ENCODE measurements around the gene DNAJC9. TPM values are rescaled to one million over a fixed set of nuclear protein-coding genes. Genes with fewer than 3 reads are reported as not detected.

DNAJC9 gene
- total RNA-seq, 1 donor from 2014 or later: 18.1 TPM

DNA sequence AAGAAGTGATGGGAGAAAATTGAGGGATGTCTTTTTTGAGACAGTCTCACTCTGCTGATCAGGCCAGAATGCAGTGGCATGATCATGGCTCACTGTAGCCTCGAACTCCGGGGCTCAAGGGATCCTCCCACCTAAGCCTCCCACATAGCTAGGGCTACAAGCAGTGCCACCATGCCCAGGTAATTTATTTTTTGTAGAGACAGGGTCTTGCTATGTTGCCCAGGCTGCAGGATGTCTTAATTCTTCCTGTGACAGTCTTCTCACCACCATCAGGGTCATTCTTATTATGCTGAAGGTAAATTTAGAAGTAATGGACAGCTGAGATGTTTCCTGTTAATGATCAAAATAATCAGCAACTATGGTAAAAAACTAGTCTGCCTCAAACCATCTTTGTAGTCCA lies 7.1 kb downstream of the DNAJC9 start:
- DNase-seq (ENCODE audit: low read depth in 2 of 2): no peak

DNA sequence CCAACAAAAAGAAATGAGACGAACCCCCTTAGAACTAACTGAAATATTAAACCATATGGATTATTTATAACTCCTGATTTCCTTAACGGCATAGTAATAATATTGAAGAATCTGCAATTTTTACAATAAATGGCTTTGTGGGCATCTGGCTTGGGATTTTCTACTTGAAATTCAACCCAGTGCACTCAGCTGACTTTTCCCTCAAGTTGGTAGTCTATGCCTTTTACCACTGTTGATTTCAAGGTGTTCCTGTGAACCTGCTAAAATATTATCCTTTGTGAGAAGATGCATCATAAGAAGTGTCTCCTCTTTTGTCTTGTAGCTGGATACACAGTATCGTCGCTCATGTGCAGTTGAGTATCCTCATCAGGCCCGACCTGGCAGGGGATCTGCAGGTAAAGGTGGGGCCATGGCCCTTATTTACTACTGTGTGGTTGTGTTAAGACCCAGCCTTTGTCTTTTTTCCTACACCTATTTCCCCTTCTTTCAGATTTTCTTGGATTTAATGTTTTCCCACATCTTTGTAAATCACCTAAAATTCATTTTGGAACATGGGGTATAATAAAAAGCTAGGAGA lies 8.0 kb downstream of the DNAJC9 start:
- no peak for DNase-seq (ENCODE audit: low read depth in 2 of 2)

DNA sequence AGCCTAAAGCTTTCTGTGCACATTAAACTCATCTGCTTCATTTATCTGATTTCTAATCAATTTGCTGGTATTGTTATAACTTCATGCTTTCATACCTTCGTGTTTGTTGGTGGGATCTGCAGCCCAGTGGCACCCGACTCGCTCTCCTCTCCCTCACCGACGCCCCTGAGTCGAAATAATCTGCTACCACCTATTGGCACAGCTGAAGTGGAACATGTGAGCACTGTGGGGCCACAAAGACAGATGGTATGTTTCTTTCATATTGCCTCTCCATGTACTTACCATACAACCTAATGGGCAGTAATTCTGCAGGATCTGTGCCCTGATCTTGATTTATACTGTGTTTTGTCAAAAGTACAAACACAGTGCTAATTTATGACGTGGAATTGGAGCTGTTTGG lies 12.4 kb downstream of the DNAJC9 start:
- no peak for DNase-seq (ENCODE audit: low read depth in 2 of 2)

DNA sequence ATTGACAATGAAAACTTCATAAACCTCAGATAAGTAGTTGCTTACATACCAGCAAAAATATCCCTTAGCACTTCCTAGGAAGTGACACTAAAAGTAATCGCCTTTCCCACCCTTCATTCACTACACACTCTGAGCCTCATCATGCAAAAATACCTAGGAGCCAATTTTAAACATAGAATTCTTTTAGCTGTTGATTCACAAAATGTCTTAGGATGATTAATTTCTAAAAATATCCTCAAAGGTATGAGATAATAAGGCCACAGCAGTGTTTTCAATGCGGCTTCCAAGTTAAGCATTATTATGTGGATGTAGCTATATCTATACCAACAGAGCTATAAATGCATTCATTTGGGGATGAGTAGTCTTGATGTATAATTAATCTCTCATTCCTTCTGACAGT lies 13.2 kb downstream of the DNAJC9 start:
- no peak for DNase-seq (ENCODE audit: low read depth in 2 of 2)

DNA sequence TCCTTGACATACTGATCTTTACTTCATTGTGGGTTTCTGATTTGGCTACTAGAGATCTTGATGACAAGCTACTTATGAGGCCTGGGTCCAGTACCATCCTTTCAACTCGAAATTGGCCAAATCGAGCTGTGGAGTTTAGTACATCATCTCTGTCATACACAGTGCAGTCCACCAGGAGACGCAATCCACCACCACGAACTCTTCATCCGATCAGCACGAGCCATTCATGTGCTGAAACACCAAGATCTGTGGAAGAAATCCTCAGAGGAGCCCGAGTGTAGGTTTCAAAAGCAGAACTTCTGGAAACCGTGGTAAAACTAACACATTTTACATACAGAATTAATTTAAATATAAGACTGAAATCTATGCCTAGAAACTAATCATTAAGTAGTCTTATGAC lies 14.2 kb downstream of the DNAJC9 start:
- DNase-seq (ENCODE audit: low read depth in 2 of 2): peak; percentile 8 to 9

DNA sequence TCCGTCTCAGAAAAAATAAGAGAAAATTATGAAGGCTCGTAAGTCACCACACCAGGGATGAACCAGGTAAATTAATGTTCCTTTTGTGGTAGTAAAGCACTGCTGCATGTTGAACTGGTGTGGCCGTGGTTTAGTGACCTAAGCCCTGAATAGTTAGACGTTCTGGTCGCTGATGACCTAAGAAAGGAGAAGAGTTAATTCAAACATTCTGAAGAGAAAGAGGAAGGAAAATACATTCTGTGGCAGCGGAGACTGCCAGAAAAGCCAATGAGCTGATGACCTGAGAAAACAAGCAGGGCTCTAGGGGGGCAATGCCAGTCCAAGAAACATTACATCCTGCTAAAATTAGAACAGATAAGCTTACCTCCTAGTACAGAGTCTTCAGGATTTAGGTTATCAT lies 17.5 kb downstream of the DNAJC9 start:
- no peak for DNase-seq (ENCODE audit: low read depth in 2 of 2)

DNA sequence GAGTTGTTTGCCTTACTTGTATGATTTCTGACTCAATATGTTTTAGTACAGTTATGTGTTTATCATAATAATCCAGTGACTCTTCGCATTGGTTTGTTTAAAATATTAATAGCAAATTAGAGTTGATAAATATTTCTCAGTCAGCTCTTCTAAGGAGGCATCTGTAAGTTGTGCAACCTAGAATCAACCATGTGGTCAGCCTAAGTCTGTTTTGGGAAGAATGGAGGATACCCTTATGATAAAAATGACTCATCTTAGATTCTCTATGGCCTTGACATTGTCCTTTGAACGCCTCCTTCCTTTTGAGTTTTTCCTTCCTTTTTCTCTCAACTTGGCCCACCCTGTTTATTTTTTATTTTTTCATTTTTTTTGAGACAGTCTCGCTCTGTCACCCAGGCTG lies 18.8 kb downstream of the DNAJC9 start:
- no peak for DNase-seq (ENCODE audit: low read depth in 2 of 2)

DNA sequence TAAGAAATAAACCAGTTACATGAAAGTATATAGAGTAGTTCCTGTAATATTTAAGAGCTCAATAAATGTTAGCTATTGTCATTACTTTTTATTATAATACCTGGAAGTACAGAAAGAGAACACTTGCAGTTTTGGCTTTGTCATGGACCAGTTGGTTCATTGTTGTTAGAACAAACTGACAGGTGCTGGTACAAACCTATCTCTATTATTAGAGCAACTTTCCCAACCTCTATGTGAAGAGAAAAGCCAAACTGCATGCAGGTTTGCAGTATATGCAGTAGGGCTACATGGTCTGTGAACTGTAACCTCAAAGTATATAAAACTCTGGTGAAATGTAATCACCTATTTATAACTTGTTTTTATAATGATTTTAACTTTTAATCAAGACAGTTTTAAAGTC lies 20.4 kb downstream of the DNAJC9 start:
- DNase-seq (ENCODE audit: low read depth in 2 of 2): no peak

DNA sequence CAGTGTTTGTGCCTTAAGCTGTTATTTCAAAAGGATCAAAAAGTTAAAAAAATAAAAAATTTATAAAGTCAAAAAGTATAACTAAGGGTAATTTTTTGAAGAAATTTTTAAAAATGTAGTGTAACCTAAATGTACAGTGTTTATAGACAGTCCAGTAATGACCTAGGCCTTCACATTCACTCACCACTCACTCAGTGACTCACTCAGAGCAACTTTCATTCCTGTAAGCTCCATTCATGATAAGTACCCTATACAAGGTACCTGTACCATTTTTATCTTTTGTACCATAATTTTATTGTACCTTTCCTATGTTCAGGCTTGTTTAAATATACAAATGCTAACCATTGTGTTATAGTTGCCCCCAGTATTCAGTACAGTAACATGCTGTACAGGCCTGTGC lies 21.5 kb downstream of the DNAJC9 start:
- peak in 1 of 2 donors; percentile 3 for DNase-seq (ENCODE audit: low read depth in 2 of 2)

DNA sequence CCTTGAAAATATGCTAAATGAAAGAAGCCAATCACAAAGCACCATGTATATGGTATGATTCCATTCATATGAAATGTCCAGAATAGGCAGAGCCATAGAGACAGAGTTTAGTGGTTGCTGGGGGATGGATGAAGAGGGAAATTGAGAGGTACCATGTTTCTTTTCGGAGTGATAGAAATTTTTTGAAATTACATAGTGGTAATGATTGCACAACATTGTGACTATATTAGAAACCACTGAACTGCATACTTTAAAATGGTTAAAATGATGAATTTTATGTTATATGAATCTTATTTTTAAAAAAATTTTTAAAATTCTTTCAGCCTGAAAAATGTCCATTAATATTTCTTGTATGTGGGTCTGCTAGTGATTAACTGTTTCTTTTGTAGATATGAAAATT lies 26.1 kb downstream of the DNAJC9 start:
- DNase-seq (ENCODE audit: low read depth in 2 of 2): no peak

DNA sequence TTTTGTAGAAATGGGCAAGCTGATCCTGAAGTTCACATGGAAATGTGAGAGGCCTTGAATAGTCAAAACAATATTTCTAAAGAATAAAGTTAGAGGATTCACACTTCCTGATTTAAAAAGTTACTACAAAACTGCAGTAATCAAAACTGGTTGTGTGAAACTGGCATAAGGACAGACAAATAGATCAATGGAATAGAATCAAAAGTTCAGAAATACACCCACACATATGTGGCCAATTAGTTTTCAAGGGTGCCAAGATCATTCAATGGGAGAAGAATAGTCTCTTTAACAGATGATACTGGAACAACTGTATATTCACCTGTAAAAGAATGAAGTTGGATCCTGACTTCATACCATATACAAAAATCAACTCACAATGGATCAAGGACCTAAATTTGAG lies 27.7 kb downstream of the DNAJC9 start:
- DNase-seq (ENCODE audit: low read depth in 2 of 2): no peak

DNA sequence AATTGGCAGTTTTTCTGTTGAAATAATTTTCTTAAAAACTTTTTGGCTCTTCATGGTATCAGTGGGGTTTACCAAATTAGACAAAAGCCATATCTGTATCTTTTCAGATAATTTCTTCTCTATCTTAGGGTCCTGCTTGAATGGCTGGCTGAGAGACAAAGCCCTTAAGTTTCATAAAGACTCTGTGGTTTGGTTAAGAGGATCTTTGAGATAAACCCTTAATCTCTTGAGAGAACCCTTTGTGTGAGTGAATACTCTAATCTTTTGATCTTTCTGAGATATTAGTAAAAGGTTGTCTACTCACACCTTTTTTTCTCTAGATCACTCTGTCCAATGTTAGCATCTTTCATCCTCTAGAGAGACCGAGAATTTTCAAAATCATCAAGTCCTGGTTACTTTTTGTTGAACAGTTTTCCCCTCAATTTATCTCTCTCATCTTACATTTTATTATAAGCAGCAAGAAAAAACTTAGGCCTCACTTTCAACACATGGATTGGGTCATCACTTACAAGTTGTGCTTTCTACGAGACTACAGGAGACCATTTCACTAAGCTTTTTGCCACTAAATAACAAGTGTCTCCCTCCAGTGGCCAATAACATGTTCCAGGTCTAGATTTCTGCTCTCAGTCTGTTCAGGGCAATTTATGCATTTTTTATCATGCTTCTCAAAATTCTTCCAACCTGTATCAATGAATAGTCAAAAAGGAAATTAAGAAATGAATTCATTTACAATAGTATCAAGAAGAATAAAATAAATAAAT lies 28.4 kb downstream of the DNAJC9 start:
- DNase-seq (ENCODE audit: low read depth in 2 of 2): peak; percentile 53 to 64

DNA sequence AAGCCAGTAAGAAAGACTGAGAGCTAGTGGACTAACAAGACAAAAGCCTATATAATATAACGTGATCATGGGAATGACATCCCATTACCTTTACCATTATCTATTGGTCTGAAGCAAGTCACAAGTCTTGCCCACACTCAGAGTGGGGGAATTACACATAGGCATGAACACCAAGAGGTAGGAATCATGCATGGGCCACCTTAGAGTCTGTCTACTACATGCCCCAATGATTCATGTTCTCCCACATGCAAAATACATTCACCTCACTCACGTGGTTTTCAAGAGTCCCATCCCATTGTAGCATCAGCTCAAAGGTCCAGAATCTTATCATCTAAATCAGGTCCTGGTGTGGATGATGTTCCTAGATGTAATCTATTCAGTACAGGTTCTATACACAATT lies 29.4 kb downstream of the DNAJC9 start:
- DNase-seq (ENCODE audit: low read depth in 2 of 2): no peak

DNA sequence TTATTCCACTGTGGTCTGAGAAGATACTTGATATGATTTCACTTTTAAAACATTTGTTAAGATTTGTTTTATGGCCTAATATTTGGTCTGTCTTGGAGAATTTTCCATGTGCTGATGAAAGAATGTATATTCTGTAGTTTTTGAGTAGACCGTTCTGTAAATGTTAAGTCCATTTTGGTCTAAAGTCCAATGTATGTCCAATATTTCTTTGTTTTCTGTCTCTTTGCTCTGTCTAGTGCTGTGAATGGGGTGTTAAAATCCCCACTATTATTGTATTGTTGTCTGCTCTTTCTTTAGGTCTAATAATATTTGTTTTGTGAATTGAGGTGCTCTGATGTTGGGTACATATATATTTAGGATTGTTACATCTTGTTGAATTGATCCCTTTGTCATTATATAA lies 31.3 kb downstream of the DNAJC9 start:
- no peak for DNase-seq (ENCODE audit: low read depth in 2 of 2)

DNA sequence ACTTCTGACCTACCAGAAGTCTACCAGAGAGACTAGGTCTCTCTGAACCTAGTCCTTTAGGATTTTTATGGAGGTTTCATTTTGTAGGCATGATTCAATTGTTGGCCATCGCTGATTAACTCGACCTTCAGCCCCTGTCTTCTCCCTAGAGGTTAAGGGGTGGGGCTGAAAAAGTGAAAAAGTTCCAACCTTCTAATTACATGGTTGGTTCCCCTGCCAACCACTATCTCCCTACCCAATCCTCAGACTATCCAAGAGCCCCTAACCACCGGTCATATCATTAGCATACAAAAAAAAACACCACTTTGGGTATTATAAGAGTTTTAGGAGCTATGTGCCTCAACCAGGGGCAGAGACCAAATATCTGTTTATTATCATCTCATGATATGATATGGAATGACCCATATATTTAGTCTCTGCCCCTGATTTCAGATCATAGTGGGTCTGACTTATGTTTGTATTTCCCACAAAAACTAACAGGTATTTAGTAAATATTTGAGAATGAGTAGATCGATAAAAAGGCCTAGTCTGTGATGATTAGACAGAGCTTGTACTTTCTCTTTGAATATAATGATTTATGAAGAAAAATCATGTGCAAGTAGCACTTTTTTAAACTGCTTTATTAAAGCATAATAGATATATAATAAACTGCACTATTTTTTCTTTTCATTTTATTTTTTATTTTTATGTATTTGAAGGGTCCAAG lies 35.8 kb downstream of the DNAJC9 start:
- no peak for DNase-seq (ENCODE audit: low read depth in 2 of 2)

DNA sequence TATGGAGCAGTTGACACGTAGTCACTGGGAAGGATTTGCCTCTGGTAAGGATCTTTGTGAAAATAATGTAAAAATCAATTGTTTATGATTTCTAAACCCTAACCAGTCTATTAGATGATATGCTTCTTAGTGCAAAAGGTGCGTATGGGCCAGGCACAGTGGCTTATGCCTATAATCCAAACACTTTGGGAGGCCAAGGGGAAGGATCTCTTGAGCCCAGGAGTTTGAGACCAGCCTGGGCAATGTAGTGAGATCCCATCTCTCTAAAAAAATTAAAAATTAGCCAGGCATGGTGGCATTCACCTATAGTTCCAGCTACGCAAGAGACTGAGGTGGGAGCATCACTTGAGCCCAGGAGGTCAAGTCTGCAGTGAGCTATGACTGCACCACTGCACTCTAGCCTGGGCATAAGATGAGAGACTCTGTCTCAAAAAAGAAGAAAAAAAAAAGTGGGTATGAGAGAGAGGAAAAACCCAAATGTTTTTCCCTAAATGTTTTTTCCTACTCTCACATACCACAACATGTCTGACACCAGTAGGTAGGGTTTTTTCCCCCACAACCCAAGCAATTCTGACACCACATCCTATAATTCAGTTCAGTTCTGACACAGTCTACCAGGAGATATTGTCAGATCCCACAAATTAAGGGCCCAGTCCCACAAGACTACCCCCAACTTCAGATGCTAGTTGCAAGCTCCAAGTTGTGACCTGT lies 36.5 kb downstream of the DNAJC9 start:
- no peak for DNase-seq (ENCODE audit: low read depth in 2 of 2)

DNA sequence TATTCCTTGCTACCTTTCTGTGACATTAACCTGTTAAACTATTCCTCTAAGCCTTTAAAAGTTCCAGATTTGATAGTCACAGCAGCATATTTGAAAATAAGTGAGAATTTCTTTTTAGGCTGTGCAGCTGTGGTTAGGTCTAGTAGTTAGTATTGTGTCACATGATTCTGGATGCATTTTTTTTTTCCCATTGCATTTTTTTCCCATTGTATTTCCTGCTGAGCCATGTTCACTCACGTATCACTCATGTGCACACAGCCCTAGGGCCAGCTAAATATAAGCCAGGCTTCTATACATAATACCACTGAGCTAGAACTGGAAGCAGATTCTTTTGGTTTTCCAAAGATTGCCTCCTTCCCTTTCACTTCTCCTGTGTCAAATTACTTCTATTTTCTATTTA lies 37.4 kb downstream of the DNAJC9 start:
- peak; percentile 74 to 80 for DNase-seq (ENCODE audit: low read depth in 2 of 2)

DNA sequence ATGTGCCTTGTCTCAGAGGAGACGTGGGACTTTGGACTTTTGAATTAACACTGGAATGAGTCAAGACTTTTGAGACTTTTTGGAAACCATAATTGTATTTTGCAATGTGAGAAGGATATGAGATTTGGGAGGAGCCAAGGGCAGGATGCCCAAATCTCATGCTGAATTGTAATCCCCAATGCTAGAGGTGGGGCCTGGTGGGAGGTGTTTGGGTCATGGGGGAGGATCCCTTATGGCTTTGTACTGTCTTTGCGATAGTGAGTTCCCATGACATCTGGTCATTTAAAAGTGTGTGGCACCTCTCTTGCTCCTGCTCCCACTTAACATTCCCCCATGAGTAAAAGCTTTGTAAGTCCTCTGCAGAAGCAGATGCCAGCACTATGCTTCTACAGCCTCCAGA lies 39.2 kb downstream of the DNAJC9 start:
- DNase-seq (ENCODE audit: low read depth in 2 of 2): no peak

DNA sequence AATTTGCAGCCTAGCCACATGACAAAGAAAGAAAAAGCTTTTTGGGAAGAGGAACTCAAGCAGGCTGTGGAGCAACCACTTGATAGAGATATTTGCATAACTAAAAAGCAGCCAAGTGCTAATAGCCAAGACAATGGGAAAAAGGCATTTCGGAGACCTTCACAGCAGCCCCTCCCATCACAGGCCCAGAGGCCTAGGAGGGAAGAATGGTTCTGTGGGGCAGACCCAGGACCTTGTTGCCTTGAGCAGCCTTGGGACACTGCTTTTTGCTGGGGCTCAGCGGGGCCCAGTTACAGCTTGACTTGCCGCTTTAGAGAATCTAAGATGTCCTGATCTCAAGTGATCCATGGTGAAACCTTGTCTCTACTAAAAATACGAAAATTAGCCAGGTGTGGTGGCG lies 40.7 kb downstream of the DNAJC9 start:
- DNase-seq (ENCODE audit: low read depth in 2 of 2): no peak

DNA sequence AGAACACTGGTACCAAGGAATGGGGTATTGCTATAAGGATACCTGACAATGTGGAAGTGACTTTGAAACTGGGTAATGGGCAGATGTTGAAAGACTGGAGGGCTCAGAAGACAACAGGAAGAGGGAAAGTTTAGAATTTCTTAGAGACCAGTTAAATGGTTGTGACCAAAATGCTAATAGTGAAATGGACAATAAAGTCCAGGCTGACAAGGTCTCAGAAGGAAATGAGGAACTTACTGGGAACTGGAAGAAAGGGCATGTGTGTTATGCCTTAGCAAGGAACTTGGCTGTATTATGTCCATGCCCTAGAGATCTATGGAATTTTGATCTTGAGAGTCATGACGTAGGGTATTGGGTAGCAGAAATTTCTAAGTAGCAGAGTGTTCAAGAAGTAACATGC lies 41.2 kb downstream of the DNAJC9 start:
- DNase-seq (ENCODE audit: low read depth in 2 of 2): no peak

DNA sequence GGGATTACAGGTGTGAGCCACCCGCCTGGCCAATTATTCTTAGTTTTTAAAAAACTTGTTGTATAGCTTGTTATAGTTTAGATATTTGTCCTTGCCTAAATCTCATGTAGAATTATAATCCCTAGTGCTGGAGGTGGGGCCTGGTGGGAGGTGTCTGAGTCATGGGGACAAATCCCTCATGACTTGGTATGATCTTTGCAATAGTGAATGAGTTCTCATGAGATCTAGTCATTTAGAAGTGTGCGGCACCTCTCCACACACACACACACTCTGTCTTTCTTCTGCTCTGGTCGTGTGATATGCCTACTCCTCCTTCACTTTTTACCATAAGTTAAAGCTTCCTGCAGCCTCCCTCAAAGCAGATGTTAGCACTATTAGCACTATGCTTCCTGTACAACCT lies 42.0 kb downstream of the DNAJC9 start:
- DNase-seq (ENCODE audit: low read depth in 2 of 2): no peak

All from lung microvascular endothelial cell (primary cell).